CD4-positive, CD25-positive, alpha-beta regulatory T cell (primary cell): ENCODE data around the gene USP30. TPM values are rescaled to one million over a fixed set of nuclear protein-coding genes. Genes with fewer than 3 reads are reported as not detected.
A peak's percentile ranks its signal among the peaks of the same experiment; 100 is the strongest.
"Not testable (repeated sequence)": the region's sequence is repeated elsewhere in the genome, so short reads cannot be mapped to it uniquely, and the experiment has no call there.

Experiments used
- ATAC-seq, 2 donors: fragments of 150-1000 bp; cut with Tn5 transposase; one replicate each; pipeline ENCODE4 v1.10.0; 2021; ENCODE audit warnings: low read depth in 2 of 2, moderate number of reproducible peaks in 2 of 2, moderate library complexity in 1 of 2
- DNase-seq, 3 donors: peaks; one replicate each; pipeline versions ENCODE4 v3.0.0 to v3.0.0-alpha.2; 2012 to 2022; ENCODE audit warnings: mixed read lengths in 1 of 3
- H3K27ac ChIP-seq: one replicate; pipeline ENCODE4 v1.7.0; 2013; ENCODE audit warnings: mild to moderate bottlenecking, low read length; ENCODE audit not compliant: insufficient read depth, poor library complexity, severe bottlenecking
- H3K27me3 ChIP-seq: one replicate; pipeline ENCODE4 v1.7.0; 2013; ENCODE audit warnings: low read length; ENCODE audit not compliant: control insufficient read depth, insufficient read depth
- H3K36me3 ChIP-seq: one replicate; pipeline ENCODE4 v1.7.0; 2013; ENCODE audit warnings: mild to moderate bottlenecking, low read length, moderate library complexity; ENCODE audit not compliant: control insufficient read depth, insufficient read depth
- H3K4me1 ChIP-seq: 2 replicates; pipeline ENCODE4 v1.7.0; 2013; ENCODE audit warnings: mild to moderate bottlenecking, low read length; ENCODE audit not compliant: insufficient read depth, control insufficient read depth, poor library complexity, severe bottlenecking
- H3K4me3 ChIP-seq: one replicate; pipeline ENCODE4 v1.7.0; 2013; ENCODE audit warnings: low read depth, mild to moderate bottlenecking, low read length, moderate library complexity
- H3K9me3 ChIP-seq, 2 experiments: 1 replicate in 1 of 2; 2 replicates in 1 of 2; pipeline ENCODE4 v1.7.0; 2013; ENCODE audit warnings: low read length in 2 of 2, mild to moderate bottlenecking in 1 of 2, moderate library complexity in 1 of 2; ENCODE audit not compliant: control insufficient read depth in 2 of 2
- H3K27ac Mint-ChIP-seq, 3 donors: one replicate each; pipeline ENCODE4 v1.8.0; 2020 to 2022; ENCODE audit warnings: mild to moderate bottlenecking in 3 of 3, mixed read lengths in 3 of 3, moderate library complexity in 2 of 3
- H3K27me3 Mint-ChIP-seq: one replicate; pipeline ENCODE4 v1.8.0; 2022; ENCODE audit warnings: mild to moderate bottlenecking, mixed read lengths
- H3K36me3 Mint-ChIP-seq: one replicate; pipeline ENCODE4 v1.8.0; 2020; ENCODE audit warnings: mixed read lengths
- H3K4me1 Mint-ChIP-seq, 4 donors: one replicate each; pipeline ENCODE4 v1.8.0; 2020 to 2022; ENCODE audit warnings: mixed read lengths in 4 of 4, mild to moderate bottlenecking in 1 of 4
- H3K4me3 Mint-ChIP-seq, 4 donors: one replicate each; pipeline ENCODE4 v1.8.0; 2020 to 2022; ENCODE audit warnings: mild to moderate bottlenecking in 4 of 4, mixed read lengths in 4 of 4, moderate library complexity in 3 of 4
- H3K9me3 Mint-ChIP-seq, 7 donors: one replicate each; pipeline ENCODE4 v1.8.0; 2020 to 2022; ENCODE audit warnings: mixed read lengths in 7 of 7, mild to moderate bottlenecking in 3 of 7, moderate library complexity in 2 of 7
- polyA plus RNA-seq, 4 donors: library from polyadenylated mRNA; unstranded; fragments of 300-500 nt; fragmentation: Illumina TruSeq; gene quantifications; one replicate each; pipeline ENCODE4 v1.2.3, GENCODE V29; 2021
- total RNA-seq: library from RNA; stranded (reverse); gene quantifications from one replicate; pipeline ENCODE4 v1.2.3, GENCODE V29; 2022

USP30 gene
- total and polyA plus RNA-seq, 5 donors from 2014 or later: 10.7 to 21.0 (median 11.8) TPM

DNA sequence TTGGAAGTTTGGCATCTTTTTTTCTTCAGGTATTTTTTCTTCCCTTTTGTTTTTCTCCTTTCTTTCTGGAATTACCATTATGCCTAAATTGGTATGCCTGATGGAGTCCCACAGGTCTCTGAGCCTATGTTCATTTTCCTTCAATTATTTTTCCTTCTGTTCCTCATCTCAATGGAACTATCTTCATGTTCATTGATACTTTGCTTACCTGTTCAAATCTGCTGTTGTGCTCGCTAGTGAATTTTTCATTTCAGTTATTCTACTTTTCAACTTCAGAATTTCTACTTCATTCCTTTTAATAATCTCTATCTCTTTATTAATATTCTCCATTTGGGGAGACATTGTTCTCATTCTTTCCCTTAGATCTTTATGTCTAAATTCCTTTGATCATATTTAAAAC, 15.4 kb upstream of the USP30 start:
- no peak for ATAC-seq
- H3K9me3 ChIP-seq: peaks cover 11 to 14% of the 10 kb centered on the region in 2 experiments

DNA sequence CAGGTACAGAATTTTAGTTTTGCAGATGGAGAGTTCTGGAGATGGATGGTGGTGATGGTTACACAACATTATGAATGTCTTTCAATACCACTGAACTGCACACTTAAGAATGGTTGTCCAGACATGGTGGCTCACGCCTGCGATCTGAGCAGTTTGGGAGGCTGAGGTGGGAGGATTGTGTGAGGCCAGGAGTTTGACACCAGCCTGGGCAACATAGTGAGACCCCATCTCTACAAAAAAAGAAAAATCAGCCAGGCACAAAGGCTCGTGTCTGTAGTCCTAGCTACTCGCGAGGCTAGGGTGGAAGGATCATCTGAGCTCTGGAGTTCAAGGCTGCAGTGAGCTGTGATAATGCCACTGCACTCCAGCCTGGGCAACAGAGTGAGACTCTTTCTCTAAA, 8.1 kb upstream of the USP30 start:
- peaks cover 24% of the 10 kb centered on the region for H3K27me3 ChIP-seq
- peaks cover 3 to 7% of the 10 kb centered on the region in 2 experiments for H3K9me3 ChIP-seq
- H3K4me1 Mint-ChIP-seq: no peaks in the 10 kb centered on the region
- H3K27ac Mint-ChIP-seq: no peak overlapping the region
- H3K9me3 Mint-ChIP-seq: peaks cover 0 to 3% (median 0%) of the 10 kb centered on the region in 7 donors
- H3K4me3 Mint-ChIP-seq: peak overlapping the region in 1 of 4 donors; percentile 2
- H3K27me3 Mint-ChIP-seq: peaks cover 22% of the 10 kb centered on the region
- H3K27ac ChIP-seq: no peak overlapping the region
- H3K36me3 ChIP-seq: no peaks in the 10 kb centered on the region
- H3K36me3 Mint-ChIP-seq: no peaks in the 10 kb centered on the region
- DNase-seq (no peak), ATAC-seq (no peak)
- H3K4me1 ChIP-seq: no peaks in the 10 kb centered on the region
- H3K4me3 ChIP-seq: no peak overlapping the region

More for the DNA sequence above, 15.4 kb upstream of the USP30 start:
- no peaks in the 10 kb centered on the region for H3K4me1 Mint-ChIP-seq
- Histone ChIP-seq H3K27me3 (peaks cover 4% of the 10 kb centered on the region), H3K36me3 (no peaks in the 10 kb centered on the region), H3K4me3 (no peak overlapping the region), H3K4me1 (no peaks in the 10 kb centered on the region), H3K27ac (no peak overlapping the region)
- no peaks in the 10 kb centered on the region for H3K36me3 Mint-ChIP-seq
- H3K9me3 Mint-ChIP-seq: peaks cover 1 to 30% (median 5%) of the 10 kb centered on the region in 7 donors
- H3K27ac Mint-ChIP-seq: no peak overlapping the region
- no peak overlapping the region for H3K4me3 Mint-ChIP-seq
- H3K27me3 Mint-ChIP-seq: peaks cover 48% of the 10 kb centered on the region
- DNase-seq: no peak

DNA sequence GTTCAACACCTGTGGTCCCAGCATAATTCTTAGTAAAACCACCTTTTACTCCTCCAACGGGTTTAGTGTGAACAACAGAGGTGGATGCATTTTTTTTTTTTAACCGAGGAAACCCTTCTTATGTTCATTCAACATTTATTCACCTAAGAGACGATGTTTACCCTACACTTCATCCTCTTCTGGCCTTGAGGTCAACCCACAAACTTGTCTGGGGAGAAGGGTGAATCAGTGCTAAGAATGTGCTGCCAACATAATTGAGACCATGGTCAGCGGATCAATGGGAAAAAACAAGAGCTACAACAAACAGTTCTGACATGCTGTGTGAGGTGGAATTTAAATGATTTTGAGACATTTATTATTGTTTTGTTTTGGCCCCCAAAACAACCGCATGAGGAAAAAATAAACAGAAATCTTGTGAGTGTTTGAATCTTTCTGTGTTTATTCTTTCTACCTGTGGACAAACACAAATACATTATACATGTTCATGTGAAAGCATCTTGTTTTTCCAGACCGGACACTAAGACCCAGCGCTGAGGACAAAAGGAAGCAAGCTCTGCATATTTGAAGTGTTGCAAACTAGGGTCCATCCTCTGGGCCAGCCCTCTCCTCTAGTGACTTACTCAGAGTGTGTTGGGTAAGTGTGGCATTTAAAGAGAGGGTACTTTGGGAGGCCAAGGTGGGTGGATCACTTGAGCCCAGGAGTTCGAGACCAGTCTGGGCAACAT, 5.1 kb upstream of the USP30 start:
- H3K4me3 ChIP-seq: no peak overlapping the region
- no peaks in the 10 kb centered on the region for H3K9me3 ChIP-seq
- Mint-ChIP-seq H3K9me3 (no peaks in the 10 kb centered on the region), H3K36me3 (no peaks in the 10 kb centered on the region), H3K27ac (no peak overlapping the region), H3K4me1 (peaks cover 4 to 7% (median 6%) of the 10 kb centered on the region in 4 donors), H3K4me3 (no peak overlapping the region), H3K27me3 (peaks cover 18% of the 10 kb centered on the region)
- H3K27ac ChIP-seq: no peak overlapping the region
- H3K4me1 ChIP-seq: peaks cover 5% of the 10 kb centered on the region
- H3K27me3 ChIP-seq: peaks cover 19% of the 10 kb centered on the region
- DNase-seq (no peak), ATAC-seq (no peak)
- H3K36me3 ChIP-seq: no peaks in the 10 kb centered on the region

DNA sequence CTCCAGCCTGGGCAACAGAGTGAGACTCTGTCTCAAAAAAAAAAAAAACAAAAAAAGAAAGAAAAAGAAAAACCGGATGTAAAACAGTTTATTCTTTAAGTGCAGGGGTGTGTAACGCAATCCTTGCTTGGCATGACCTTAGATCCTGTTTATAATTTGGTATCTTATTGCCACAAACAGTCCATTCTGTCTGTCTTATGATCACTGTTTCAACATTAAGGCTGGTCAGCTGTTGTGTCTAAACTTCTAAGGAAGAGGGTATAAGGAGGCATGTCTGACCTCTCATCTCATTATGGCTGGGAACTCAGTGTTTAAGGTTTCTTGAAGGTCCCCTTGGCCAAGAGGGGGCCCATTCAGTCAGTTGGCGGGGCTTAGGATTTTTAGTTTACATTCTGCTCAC, 3.7 kb upstream of the USP30 start:
- not testable (repeated sequence) for H3K36me3 ChIP-seq, DNase-seq, H3K27ac ChIP-seq, H3K36me3 Mint-ChIP-seq, H3K9me3 Mint-ChIP-seq, H3K27ac Mint-ChIP-seq, H3K27me3 Mint-ChIP-seq, H3K9me3 ChIP-seq, H3K4me3 ChIP-seq, H3K27me3 ChIP-seq, ATAC-seq
- Mint-ChIP-seq H3K4me1 (peaks cover 7 to 14% (median 9%) of the 10 kb centered on the region in 4 donors), H3K4me3 (peak overlapping the region in 1 of 4 donors; percentile 20)
- H3K4me1 ChIP-seq: peaks cover 10% of the 10 kb centered on the region

DNA sequence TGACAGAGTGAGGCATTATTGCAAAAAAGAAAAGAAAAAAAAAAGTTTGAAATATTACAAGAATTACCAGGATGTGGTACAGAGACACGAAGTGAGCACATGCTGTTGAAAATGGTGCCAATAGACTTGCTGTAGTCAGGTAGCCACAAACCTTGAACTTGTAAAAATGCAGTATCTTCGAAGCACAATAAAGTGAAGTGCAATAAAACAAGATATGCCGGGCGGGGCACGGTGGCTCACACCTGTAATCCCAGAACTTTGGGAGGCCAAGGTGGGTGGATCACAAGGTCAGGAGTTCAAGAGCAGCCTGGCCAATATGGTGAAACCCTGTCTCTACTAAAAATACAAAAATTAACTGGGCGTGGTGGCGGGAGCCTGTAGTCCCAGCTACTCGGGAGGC, 2.6 kb upstream of the USP30 start:
- not testable (repeated sequence) for ATAC-seq, H3K27ac Mint-ChIP-seq, H3K9me3 Mint-ChIP-seq, H3K36me3 ChIP-seq, H3K36me3 Mint-ChIP-seq, DNase-seq, H3K27me3 ChIP-seq, H3K4me3 ChIP-seq, H3K27me3 Mint-ChIP-seq, H3K27ac ChIP-seq, H3K9me3 ChIP-seq
- Mint-ChIP-seq H3K4me3 (peak overlapping the region in 2 of 4 donors; percentile 20 to 40), H3K4me1 (peaks cover 10 to 22% (median 13%) of the 10 kb centered on the region in 4 donors)
- H3K4me1 ChIP-seq: peaks cover 19% of the 10 kb centered on the region

DNA sequence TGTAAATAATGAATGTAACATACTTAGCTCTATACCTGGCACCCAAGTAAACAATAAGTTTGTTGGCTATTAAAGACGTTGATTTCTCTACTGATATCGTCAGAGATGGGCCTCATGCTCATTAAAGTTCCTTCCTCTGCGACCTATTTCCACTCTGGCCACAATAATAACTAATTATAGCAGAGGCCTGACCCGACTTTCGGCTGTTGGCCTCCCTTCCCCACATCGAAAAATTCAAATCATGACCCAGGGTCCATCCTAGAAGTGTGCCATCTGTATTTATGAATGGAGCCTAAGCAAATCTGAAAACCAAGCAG, 321 bp upstream of the USP30 start:
- H3K27me3 ChIP-seq: no peaks in the 10 kb centered on the region
- DNase-seq: no peak
- peaks cover 20% of the 10 kb centered on the region for H3K4me1 ChIP-seq
- no peaks in the 10 kb centered on the region for H3K36me3 ChIP-seq
- no peaks in the 10 kb centered on the region for H3K27me3 Mint-ChIP-seq
- H3K4me1 Mint-ChIP-seq: peaks cover 11 to 25% (median 13%) of the 10 kb centered on the region in 4 donors
- no peak for ATAC-seq
- H3K9me3 Mint-ChIP-seq: no peaks in the 10 kb centered on the region
- H3K9me3 ChIP-seq: no peaks in the 10 kb centered on the region
- H3K4me3 Mint-ChIP-seq: peak overlapping the region; percentile 94 to 97 (median 96)
- peak overlapping the region; percentile 75 for H3K4me3 ChIP-seq
- peak overlapping the region; percentile 83 to 97 (median 96) for H3K27ac Mint-ChIP-seq
- H3K36me3 Mint-ChIP-seq: peaks cover 7% of the 10 kb centered on the region
- peak overlapping the region; percentile 86 for H3K27ac ChIP-seq

DNA sequence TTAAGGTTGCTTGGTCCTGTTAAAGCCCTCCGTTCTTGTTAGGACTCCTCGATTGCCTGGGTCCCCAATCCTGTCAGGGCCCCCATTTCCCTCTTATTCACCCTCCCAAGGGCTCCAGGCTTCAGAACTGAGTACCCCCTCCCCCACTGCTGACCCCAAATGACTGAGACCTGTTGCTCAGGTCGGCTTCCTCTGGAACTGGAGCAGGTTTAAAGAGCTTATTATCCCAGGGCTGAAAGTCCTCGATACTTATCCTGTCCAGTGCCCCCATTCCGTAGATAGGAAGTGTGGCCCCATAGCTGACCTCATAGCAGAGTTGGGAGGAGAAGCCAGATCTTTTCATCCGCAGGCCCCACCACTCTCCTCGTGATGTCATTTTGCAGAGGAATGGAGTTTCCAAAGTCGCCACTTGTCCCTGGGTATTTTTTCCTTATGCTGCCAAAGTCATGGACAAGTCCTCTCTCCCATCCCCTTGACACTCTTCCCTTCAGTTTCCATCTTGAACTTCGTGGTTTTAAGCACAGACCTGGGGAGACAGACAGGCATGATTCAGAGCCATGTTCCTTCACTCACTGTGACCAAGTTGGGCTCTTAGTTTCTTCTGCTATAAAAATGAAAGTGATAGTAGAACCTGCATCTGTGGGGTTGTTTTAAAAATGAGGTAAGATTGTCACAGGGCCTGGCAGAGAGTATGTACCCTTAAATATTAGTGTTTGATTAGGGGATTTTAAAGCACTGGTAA, 1.2 kb downstream of the USP30 start:
- Mint-ChIP-seq H3K4me1 (peaks cover 11 to 25% (median 13%) of the 10 kb centered on the region in 4 donors), H3K27me3 (no peaks in the 10 kb centered on the region), H3K27ac (peak overlapping the region; percentile 83 to 99 (median 96)), H3K9me3 (no peaks in the 10 kb centered on the region), H3K4me3 (peak overlapping the region; percentile 94 to 97 (median 96)), H3K36me3 (peaks cover 18% of the 10 kb centered on the region)
- peak; percentile 64 to 70 for ATAC-seq
- no peaks in the 10 kb centered on the region for H3K27me3 ChIP-seq
- H3K4me1 ChIP-seq: peaks cover 20% of the 10 kb centered on the region
- H3K4me3 ChIP-seq: peak overlapping the region; percentile 97
- H3K9me3 ChIP-seq: no peaks in the 10 kb centered on the region
- peak in 2 of 3 donors; percentile 57 to 75 for DNase-seq
- peak overlapping the region; percentile 86 for H3K27ac ChIP-seq
- peaks cover 4% of the 10 kb centered on the region for H3K36me3 ChIP-seq
